ENCODE data around the gene SRPK2.

Gene SRPK2

DNA sequence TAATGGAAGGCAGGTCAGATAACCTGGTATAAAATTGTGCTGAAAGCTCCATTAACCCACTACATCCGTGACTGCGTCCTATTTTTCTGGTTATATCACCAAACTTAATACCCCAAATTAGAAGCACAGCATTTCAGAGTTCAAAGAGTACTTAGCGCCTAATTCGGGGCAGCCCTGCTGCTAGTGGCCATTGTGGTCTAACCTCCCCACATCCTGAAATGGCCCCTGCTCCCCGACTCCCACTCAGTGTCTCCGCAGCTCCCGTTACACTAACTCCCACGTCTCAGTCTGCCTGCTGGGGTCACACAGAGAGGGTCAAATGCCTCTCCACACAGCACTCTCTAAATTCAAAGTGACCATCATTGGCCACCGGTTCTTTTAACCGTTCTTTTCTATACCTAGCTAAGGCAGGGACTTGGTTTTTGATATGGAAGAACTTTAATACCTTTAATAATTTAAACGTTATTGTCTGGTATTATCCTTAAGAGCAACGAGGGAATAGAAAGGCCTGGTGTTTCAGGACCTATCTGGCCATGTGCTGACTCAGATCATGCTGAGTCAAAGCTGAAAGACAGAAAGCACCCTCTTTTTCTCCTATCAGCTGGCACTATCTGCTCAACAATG is 257.6 kb downstream of the SRPK2 start:
- H3K4me3 ChIP-seq (ENCODE audit: low read depth, low read length), result no peak overlapping the region
- TF ChIP-seq, protein P1, sequence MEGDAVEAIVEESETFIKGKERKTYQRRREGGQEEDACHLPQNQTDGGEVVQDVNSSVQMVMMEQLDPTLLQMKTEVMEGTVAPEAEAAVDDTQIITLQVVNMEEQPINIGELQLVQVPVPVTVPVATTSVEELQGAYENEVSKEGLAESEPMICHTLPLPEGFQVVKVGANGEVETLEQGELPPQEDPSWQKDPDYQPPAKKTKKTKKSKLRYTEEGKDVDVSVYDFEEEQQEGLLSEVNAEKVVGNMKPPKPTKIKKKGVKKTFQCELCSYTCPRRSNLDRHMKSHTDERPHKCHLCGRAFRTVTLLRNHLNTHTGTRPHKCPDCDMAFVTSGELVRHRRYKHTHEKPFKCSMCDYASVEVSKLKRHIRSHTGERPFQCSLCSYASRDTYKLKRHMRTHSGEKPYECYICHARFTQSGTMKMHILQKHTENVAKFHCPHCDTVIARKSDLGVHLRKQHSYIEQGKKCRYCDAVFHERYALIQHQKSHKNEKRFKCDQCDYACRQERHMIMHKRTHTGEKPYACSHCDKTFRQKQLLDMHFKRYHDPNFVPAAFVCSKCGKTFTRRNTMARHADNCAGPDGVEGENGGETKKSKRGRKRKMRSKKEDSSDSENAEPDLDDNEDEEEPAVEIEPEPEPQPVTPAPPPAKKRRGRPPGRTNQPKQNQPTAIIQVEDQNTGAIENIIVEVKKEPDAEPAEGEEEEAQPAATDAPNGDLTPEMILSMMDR (conservative IDR thresholded peaks at IDR 0.05; ENCODE audit: low read depth, low read length), result no peak
- DNase-seq (ENCODE audit: low read depth), result peak; percentile 56

DNA sequence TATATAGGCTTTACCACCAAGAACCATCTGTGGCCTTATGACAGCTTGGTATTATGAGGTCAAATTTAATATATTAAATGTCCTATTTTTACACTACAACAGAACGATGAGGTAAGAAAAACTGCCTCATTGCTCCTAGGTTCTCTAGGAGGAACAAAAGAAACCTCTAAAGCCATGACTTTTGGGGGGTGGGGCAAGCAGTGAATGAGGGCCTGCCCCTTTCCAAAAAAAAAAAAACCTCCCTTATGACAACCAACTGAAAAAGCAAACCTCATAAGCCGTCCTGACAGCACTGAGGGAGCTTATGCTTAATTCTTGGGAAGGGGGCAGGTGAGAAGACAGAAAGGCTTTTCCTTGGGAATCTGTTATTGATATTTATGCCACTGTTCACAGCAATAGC is 258.1 kb downstream of the SRPK2 start:
- H3K4me3 ChIP-seq (ENCODE audit: low read depth, low read length), result no peak overlapping the region
- no peak for DNase-seq (ENCODE audit: low read depth)
- TF ChIP-seq, protein P1 (conservative IDR thresholded peaks at IDR 0.05; ENCODE audit: low read depth, low read length), result no peak

DNA sequence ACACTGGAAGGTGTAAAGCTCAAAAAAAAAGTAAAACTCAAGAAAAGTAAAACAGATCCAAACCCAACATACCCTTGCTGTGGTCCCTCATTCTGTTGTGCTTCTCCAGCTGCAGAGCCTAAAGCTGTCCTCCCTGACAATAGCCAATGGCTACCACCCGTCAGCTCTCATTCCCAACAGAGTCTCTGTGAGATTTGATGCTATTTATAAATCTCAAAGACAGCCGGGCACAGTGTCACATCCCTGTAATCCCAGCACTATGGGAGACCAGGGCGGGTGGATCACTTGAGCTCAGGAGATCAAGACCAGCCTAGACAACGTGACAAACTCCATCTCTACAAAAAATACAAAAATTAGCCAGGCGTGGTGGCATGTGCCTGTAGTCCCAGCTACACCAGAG is 258.7 kb downstream of the SRPK2 start:
- TF ChIP-seq, protein P1 (conservative IDR thresholded peaks at IDR 0.05; ENCODE audit: low read depth, low read length), result no peak
- no peak for DNase-seq (ENCODE audit: low read depth)
- H3K4me3 ChIP-seq (ENCODE audit: low read depth, low read length), result no peak overlapping the region

DNA sequence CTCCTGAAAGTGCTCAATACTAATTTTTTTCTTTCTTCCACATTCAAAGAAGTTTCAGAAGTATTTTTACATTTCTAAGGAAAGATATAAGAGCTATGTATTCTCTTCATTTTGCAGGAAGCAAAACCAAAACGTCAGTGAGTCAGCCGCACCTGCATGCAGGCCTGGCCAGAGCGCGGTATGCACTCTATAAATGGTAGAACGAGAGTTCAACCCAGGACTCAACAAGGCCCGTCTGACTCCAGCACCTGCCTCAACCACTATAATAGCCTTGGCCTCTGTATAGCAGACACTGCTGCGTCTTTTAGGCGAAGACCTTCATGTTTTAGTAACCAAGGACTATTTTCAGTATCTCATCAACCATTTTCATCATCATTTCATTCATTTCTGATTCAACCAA is 261.5 kb downstream of the SRPK2 start:
- DNase-seq (ENCODE audit: low read depth), result no peak
- TF ChIP-seq, protein P1 (conservative IDR thresholded peaks at IDR 0.05; ENCODE audit: low read depth, low read length), result no peak
- no peak overlapping the region for H3K4me3 ChIP-seq (ENCODE audit: low read depth, low read length)

DNA sequence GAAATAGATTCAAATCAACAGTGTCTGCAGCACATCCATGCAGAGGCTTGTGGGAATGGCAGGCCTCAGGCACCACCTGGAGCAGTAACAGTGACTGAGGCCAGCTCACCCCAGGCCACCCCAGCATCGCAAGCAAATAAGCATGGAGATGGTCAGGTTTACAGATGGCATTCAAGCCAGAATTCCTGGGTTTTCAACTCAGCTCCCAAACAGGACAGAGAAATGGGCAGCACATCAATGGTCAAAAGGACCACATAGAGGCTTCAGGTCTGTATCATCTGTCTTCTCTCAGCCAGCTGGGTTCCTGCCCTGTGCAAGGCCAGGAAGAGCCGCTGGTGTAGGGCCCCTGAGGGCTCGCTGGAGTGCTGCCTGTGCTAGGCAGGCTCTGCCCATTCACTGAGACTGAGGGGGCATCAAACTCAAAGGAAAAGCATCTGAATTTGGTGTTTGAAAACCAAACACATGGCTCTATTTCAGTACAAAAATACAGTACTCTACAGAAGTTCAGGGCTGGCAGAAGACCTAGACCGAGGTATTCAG is 262.2 kb downstream of the SRPK2 start:
- TF ChIP-seq, protein P1 (conservative IDR thresholded peaks at IDR 0.05; ENCODE audit: low read depth, low read length), result no peak
- DNase-seq (ENCODE audit: low read depth), result no peak
- H3K4me3 ChIP-seq (ENCODE audit: low read depth, low read length), result no peak overlapping the region

DNA sequence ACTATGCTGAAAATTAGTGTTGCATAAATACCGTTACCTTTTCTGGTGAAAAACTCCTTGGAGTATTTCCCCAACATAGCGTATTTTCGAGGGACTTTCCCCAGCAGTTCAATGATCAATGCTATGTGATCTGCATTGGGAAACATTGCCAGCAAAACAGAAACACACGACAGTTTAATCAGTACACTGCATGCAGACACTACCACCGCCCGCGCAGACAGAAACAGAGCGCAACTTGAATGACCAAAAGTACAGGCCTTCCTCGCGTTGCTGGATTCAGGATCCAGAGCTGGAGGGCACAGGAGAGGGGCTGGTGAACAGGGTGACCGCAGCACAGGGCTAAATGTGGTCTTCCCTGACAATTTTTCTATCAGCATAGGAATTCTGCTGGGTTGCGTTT is 263.0 kb downstream of the SRPK2 start:
- H3K4me3 ChIP-seq (ENCODE audit: low read depth, low read length), result no peak overlapping the region
- TF ChIP-seq, protein P1 (conservative IDR thresholded peaks at IDR 0.05; ENCODE audit: low read depth, low read length), result no peak
- no peak for DNase-seq (ENCODE audit: low read depth)

DNA sequence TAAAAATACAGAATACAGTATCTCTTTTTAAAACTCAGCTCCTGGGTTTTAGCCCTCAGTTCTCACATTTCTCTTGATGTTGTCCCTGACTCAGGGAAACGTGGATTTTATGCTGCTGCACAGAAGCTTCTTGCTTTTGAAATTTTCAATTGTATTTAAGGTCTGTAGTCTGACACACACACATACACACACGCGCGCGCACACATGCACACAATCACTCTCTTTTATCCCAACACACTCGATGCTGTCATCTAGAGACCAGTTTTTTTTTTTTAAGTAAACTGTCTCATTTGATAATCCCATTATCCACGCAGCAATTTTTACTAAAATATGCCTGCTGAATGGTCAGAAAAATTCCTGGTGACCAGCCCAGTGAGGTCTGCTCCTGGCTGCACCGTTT is 266.1 kb downstream of the SRPK2 start:
- H3K4me3 ChIP-seq (ENCODE audit: low read depth, low read length), result no peak overlapping the region
- TF ChIP-seq, protein P1 (conservative IDR thresholded peaks at IDR 0.05; ENCODE audit: low read depth, low read length), result no peak
- no peak for DNase-seq (ENCODE audit: low read depth)

All from choroid plexus epithelial cell (primary cell).